SU-DHL-6 (cell line): ENCODE data around the gene RASSF5.

Source experiments
- H2AFZ ChIP-seq: fragments of 200-600 bp; sonication (generic); 2 replicates; pipeline ENCODE4 v1.6.1; 2014; ENCODE audit warnings: low read depth, mild to moderate bottlenecking, moderate library complexity, mixed read lengths, antibody characterized with exemption, low read length; ENCODE audit not compliant: severe bottlenecking
- H3F3A ChIP-seq: fragments of 200-600 bp; shearing (Covaris generic); 2 replicates; pipeline ENCODE4 v1.6.0; 2016; ENCODE audit warnings: antibody characterized with exemption, mild to moderate bottlenecking; ENCODE audit not compliant: insufficient read depth
- H3K27ac ChIP-seq: fragments of 200-600 bp; sonication (generic); 2 replicates; pipeline ENCODE4 v1.5.1; 2016; ENCODE audit warnings: low read depth, mild to moderate bottlenecking, low read length, moderate library complexity, mixed read lengths
- H3K27me3 ChIP-seq: fragments of 200-600 bp; sonication (generic), shearing (Covaris generic); 2 replicates; pipeline ENCODE4 v1.6.0; 2014; ENCODE audit warnings: mild to moderate bottlenecking, low read length
- H3K36me3 ChIP-seq: fragments of 200-600 bp; sonication (generic); 2 replicates; pipeline ENCODE4 v1.6.1; 2014; ENCODE audit warnings: mild to moderate bottlenecking, low read length, mixed read lengths
- H3K4me2 ChIP-seq: fragments of 300-600, 200-600 bp; shearing (Covaris generic), sonication (generic); 2 replicates; pipeline ENCODE4 v1.6.0; 2014; ENCODE audit warnings: low read length, low read depth, mild to moderate bottlenecking; ENCODE audit not compliant: poor library complexity, severe bottlenecking
- H3K4me3 ChIP-seq: fragments of 200-600 bp; sonication (generic); 2 replicates; pipeline ENCODE4 v1.5.1; 2014; ENCODE audit warnings: antibody characterized with exemption, low read length, mild to moderate bottlenecking, mixed read lengths; ENCODE audit not compliant: insufficient read depth, poor library complexity, severe bottlenecking
- H3K79me2 ChIP-seq: fragments of 200-600 bp; sonication (generic); 2 replicates; pipeline ENCODE4 v1.6.1; 2014; ENCODE audit warnings: mild to moderate bottlenecking, low read length, moderate library complexity; ENCODE audit not compliant: insufficient read depth
- H3K9ac ChIP-seq: fragments of 200-600 bp; sonication (generic); 2 replicates; pipeline ENCODE4 v1.7.0; 2014; ENCODE audit warnings: mild to moderate bottlenecking, low read length
- H3K9me2 ChIP-seq: fragments of 200-600 bp; sonication (generic); replicated peaks from 2 replicates; pipeline ENCODE4 v1.6.1; 2014; ENCODE audit warnings: low read length; ENCODE audit not compliant: insufficient read depth
- H3K9me3 ChIP-seq: fragments of 200-600 bp; sonication (generic); 2 replicates; pipeline ENCODE4 v1.6.1; 2014; ENCODE audit warnings: low read length, mixed read lengths; ENCODE audit not compliant: insufficient read depth
- H4K20me1 ChIP-seq: fragments of 200-600 bp; sonication (generic); 2 replicates; pipeline ENCODE4 v1.6.1; 2014; ENCODE audit warnings: low read depth, mild to moderate bottlenecking, antibody characterized with exemption, low read length, moderate library complexity, mixed read lengths
- CTCF ChIP-seq: fragments of 200-600 bp; sonication (generic); IDR thresholded peaks from one replicate; pipeline ENCODE4 v1.5.1; 2017; ENCODE audit warnings: antibody characterized with exemption, mild to moderate bottlenecking, low read length, moderate library complexity; ENCODE audit not compliant: insufficient read depth, poor library complexity, severe bottlenecking
- EZH2phosphoT487 ChIP-seq: fragments of 200-600 bp; sonication (generic), shearing (Covaris generic); conservative IDR thresholded peaks from 2 replicates; pipeline ENCODE4 v1.6.1; 2018; ENCODE audit warnings: mild to moderate bottlenecking, antibody characterized with exemption, low read length, moderate library complexity, mixed read lengths

RASSF5 gene

GRCh38 chr1:206628916-206629315 lies 121.6 kb downstream of the RASSF5 start:
- no peaks in the 10 kb centered on the region for H3K9me2 ChIP-seq
- no peaks in the 10 kb centered on the region for H4K20me1 ChIP-seq
- H3K4me2 ChIP-seq: no peak overlapping the region
- H3F3A ChIP-seq: no peaks in the 10 kb centered on the region
- H3K9ac ChIP-seq: no peak overlapping the region
- no peak overlapping the region for H3K27ac ChIP-seq
- no peak overlapping the region for H2AFZ ChIP-seq
- TF ChIP-seq EZH2phosphoT487 (no peak), CTCF (no peak)
- H3K36me3 ChIP-seq: no peaks in the 10 kb centered on the region
- no peaks in the 10 kb centered on the region for H3K79me2 ChIP-seq
- H3K27me3 ChIP-seq: no peaks in the 10 kb centered on the region; the same call in 1 of the 2 replicates
- no peak overlapping the region for H3K4me3 ChIP-seq
- H3K9me3 ChIP-seq: no peaks in the 10 kb centered on the region

- Histone ChIP-seq H3K27ac (no peak overlapping the region), H3K4me3 (no peak overlapping the region), H3K79me2 (no peaks in the 10 kb centered on the region), H3K9ac (no peak overlapping the region), H3K4me2 (no peak overlapping the region), H3K9me2 (no peaks in the 10 kb centered on the region), H2AFZ (peak overlapping the region; percentile 29), H3K36me3 (no peaks in the 10 kb centered on the region), H4K20me1 (no peaks in the 10 kb centered on the region), H3K27me3 (no peaks in the 10 kb centered on the region; the same call in 1 of the 2 replicates), H3K9me3 (no peaks in the 10 kb centered on the region), H3F3A (peaks cover 10% of the 10 kb centered on the region)
- TF ChIP-seq EZH2phosphoT487 (no peak), CTCF (peak; percentile 44)
Measured at GRCh38 chr1:206631085-206631509, 123.8 kb downstream of the RASSF5 start.

GRCh38 chr1:206633708-206634121 lies 126.4 kb downstream of the RASSF5 start:
- peaks cover 28% of the 10 kb centered on the region for H3F3A ChIP-seq
- no peaks in the 10 kb centered on the region for H3K9me2 ChIP-seq
- H3K27me3 ChIP-seq: no peaks in the 10 kb centered on the region
- no peaks in the 10 kb centered on the region for H3K9me3 ChIP-seq
- no peaks in the 10 kb centered on the region for H4K20me1 ChIP-seq
- H3K4me3 ChIP-seq: no peak overlapping the region
- no peak overlapping the region for H3K27ac ChIP-seq
- H3K9ac ChIP-seq: no peak overlapping the region
- H3K4me2 ChIP-seq: no peak overlapping the region
- no peak for TF ChIP-seq CTCF
- no peak for TF ChIP-seq EZH2phosphoT487
- H3K79me2 ChIP-seq: no peaks in the 10 kb centered on the region
- no peak overlapping the region for H2AFZ ChIP-seq
- H3K36me3 ChIP-seq: no peaks in the 10 kb centered on the region
